Hepatocyte (in vitro differentiated cells): ENCODE results near the gene NHERF2.

Experiments used
- EZH2 ChIP-seq: fragments of 200-600 bp; sonication (generic); IDR thresholded peaks from 2 replicates; pipeline ENCODE4 v1.6.1; 2016; ENCODE audit warnings: antibody characterized with exemption, mild to moderate bottlenecking, borderline replicate concordance
- TF ChIP-seq, protein P1 (sequence below): fragments of 200-600 bp; sonication (generic); IDR thresholded peaks from 2 replicates; pipeline ENCODE4 v1.5.1; 2016; ENCODE audit warnings: antibody characterized with exemption, mild to moderate bottlenecking; ENCODE audit not compliant: poor library complexity

- TF ChIP-seq, protein P1, sequence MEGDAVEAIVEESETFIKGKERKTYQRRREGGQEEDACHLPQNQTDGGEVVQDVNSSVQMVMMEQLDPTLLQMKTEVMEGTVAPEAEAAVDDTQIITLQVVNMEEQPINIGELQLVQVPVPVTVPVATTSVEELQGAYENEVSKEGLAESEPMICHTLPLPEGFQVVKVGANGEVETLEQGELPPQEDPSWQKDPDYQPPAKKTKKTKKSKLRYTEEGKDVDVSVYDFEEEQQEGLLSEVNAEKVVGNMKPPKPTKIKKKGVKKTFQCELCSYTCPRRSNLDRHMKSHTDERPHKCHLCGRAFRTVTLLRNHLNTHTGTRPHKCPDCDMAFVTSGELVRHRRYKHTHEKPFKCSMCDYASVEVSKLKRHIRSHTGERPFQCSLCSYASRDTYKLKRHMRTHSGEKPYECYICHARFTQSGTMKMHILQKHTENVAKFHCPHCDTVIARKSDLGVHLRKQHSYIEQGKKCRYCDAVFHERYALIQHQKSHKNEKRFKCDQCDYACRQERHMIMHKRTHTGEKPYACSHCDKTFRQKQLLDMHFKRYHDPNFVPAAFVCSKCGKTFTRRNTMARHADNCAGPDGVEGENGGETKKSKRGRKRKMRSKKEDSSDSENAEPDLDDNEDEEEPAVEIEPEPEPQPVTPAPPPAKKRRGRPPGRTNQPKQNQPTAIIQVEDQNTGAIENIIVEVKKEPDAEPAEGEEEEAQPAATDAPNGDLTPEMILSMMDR = no peak
- TF ChIP-seq EZH2 = no peak
These were observed 56.3 kb downstream of the NHERF2 start for GRCh38 chr16:2082983-2083364.
